Naive thymus-derived CD8-positive, alpha-beta T cell (primary cell): ENCODE data around the gene IMPACT. TPM values are rescaled to one million over a fixed set of nuclear protein-coding genes. Genes with fewer than 3 reads are reported as not detected.

Experiments used
- ATAC-seq, 2 donors: fragments of 150-1000 bp; cut with Tn5 transposase in 1 of 2; sonication (Bioruptor Pico), chemical (Tn5 transposase) in 1 of 2; 1 replicate in 1 of 2; 2 replicates in 1 of 2; pipeline ENCODE4 v1.10.0; 2021; ENCODE audit warnings: mild to moderate bottlenecking in 2 of 2, moderate library complexity in 2 of 2
- POLR2A ChIA-PET: fragments of 350-600 bp; sonication (Branson Sonifier 250); formaldehyde crosslinking; loops from one replicate; lab custom pipeline; 2021; ENCODE audit warnings: antibody characterized with exemption; lab: Charles Lee
- DNase-seq, 10 donors: peaks; one replicate each; pipeline versions ENCODE4 v3.0.0 to v3.0.0-alpha.2; 2020 to 2022
- H3K27ac Mint-ChIP-seq, 10 donors: one replicate each; pipeline ENCODE4 v1.8.0; 2020 to 2022; ENCODE audit warnings: mild to moderate bottlenecking in 10 of 10, mixed read lengths in 10 of 10, moderate library complexity in 4 of 10, inconsistent platforms in 1 of 10
- H3K27me3 Mint-ChIP-seq, 5 donors: one replicate each; pipeline ENCODE4 v1.8.0; 2021 to 2022; ENCODE audit warnings: mixed read lengths in 5 of 5
- H3K36me3 Mint-ChIP-seq, 3 donors: one replicate each; pipeline ENCODE4 v1.8.0; 2020 to 2022; ENCODE audit warnings: mixed read lengths in 3 of 3, mild to moderate bottlenecking in 2 of 3, inconsistent platforms in 1 of 3
- H3K4me1 Mint-ChIP-seq, 4 donors: one replicate each; pipeline ENCODE4 v1.8.0; 2021 to 2022; ENCODE audit warnings: mixed read lengths in 4 of 4
- H3K4me3 Mint-ChIP-seq, 10 donors: one replicate each; pipeline ENCODE4 v1.8.0; 2020 to 2022; ENCODE audit warnings: mild to moderate bottlenecking in 10 of 10, mixed read lengths in 10 of 10, moderate library complexity in 6 of 10, inconsistent platforms in 1 of 10
- H3K9me3 Mint-ChIP-seq, 9 donors: one replicate each; pipeline ENCODE4 v1.8.0; 2020 to 2022; ENCODE audit warnings: mixed read lengths in 9 of 9, mild to moderate bottlenecking in 3 of 9, inconsistent platforms in 1 of 9, moderate library complexity in 1 of 9
- polyA plus RNA-seq, 3 donors: library from polyadenylated mRNA; unstranded; fragments of 300-500 nt; fragmentation: Illumina TruSeq; gene quantifications; one replicate each; pipeline ENCODE4 v1.2.3, GENCODE V29; 2021
- total RNA-seq, 8 experiments: library from RNA in 2 of 8; stranded (reverse) in 2 of 8; gene quantifications; one replicate each; pipeline ENCODE4 v1.2.3 and lab custom pipeline; 2021 to 2026

The IMPACT gene
- total and polyA plus RNA-seq, 5 experiments from 2014 or later: 13.5 to 22.5 (median 17.5) TPM

DNA sequence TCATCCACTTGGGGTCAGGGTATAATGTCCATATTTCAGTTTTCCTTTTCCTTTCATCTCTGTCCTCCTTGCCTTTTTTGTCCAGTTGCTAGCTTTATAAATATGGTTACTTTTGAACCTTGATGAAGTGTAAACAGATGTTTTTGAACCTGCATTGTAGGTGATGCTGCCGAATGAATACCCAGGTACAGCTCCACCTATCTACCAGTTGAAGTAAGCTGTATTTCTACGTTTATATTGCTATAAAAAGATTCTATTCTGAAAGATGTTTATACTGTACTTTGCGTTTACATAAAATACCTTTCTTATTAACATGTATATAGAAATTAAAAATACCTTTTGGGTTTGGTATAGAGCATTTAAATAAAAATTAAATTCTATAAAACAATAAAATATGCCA lies 2.2 kb downstream of the IMPACT start:
- H3K4me3 Mint-ChIP-seq: peak overlapping the region in 1 of 10 donors; percentile 37
- peaks cover 15 to 23% (median 19%) of the 10 kb centered on the region in 3 donors for H3K36me3 Mint-ChIP-seq
- POLR2A ChIA-PET: no interaction called here
- H3K27me3 Mint-ChIP-seq: peaks cover 6 to 12% (median 9%) of the 10 kb centered on the region in 5 donors
- peaks cover 9 to 31% (median 27%) of the 10 kb centered on the region in 4 donors for H3K4me1 Mint-ChIP-seq
- H3K9me3 Mint-ChIP-seq: peaks cover 0 to 18% (median 11%) of the 10 kb centered on the region in 9 donors
- H3K27ac Mint-ChIP-seq: peak overlapping the region in 2 of 10 donors; percentile 21 to 22
- ATAC-seq (no peak), DNase-seq (no peak)

DNA sequence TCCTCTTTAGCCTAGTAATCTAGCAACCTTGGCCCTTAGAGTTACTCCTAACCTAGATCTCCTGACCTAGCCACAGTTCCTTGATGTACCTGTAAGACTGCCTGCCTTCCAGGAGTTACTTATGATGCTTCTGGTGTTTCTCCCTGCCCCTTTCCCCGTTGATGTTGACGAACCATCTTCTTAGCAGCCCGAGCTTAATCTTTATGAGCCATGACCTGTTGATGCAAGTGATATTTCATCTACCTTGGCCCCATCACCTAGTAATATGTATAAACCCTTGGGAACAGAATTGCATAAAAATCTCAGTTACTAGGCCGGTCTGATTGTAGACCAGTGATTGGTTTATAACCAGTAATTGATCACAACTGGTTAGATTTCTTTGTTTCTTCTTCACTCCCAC lies 2.7 kb downstream of the IMPACT start:
- Mint-ChIP-seq H3K4me3 (no peak overlapping the region), H3K36me3 (peaks cover 15 to 23% (median 16%) of the 10 kb centered on the region in 3 donors), H3K27ac (no peak overlapping the region), H3K4me1 (peaks cover 9 to 31% (median 27%) of the 10 kb centered on the region in 4 donors), H3K27me3 (peaks cover 5 to 7% (median 7%) of the 10 kb centered on the region in 5 donors), H3K9me3 (peaks cover 0 to 13% (median 10%) of the 10 kb centered on the region in 9 donors)
- no peak for ATAC-seq
- DNase-seq: no peak
- POLR2A ChIA-PET: no interaction called here

DNA sequence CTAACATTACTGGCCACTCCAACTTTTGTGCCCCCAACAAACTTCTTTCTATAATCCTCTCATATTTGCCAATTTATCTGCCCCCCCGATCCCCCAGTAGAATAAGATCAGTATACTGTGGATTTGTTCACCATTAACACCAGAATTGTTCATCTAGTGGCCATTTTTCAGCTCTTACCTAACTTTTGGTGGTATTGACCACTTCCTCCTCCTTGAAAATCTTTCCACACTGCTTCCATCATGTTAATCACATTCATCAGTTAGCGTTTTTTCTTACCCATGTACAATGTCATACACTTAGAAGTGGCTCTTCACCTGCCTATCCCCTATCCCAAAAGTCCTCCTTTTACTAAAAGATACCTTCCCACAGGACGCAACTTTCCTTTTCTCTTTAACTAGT lies 6.1 kb downstream of the IMPACT start:
- Mint-ChIP-seq H3K4me3 (no peak overlapping the region), H3K36me3 (peaks cover 0 to 36% (median 23%) of the 10 kb centered on the region in 3 donors), H3K27me3 (no peaks in the 10 kb centered on the region), H3K4me1 (peaks cover 3 to 16% (median 12%) of the 10 kb centered on the region in 4 donors), H3K9me3 (peaks cover 0 to 4% (median 0%) of the 10 kb centered on the region in 9 donors), H3K27ac (no peak overlapping the region)
- no peak for ATAC-seq
- POLR2A ChIA-PET: no interaction called here
- DNase-seq: no peak

DNA sequence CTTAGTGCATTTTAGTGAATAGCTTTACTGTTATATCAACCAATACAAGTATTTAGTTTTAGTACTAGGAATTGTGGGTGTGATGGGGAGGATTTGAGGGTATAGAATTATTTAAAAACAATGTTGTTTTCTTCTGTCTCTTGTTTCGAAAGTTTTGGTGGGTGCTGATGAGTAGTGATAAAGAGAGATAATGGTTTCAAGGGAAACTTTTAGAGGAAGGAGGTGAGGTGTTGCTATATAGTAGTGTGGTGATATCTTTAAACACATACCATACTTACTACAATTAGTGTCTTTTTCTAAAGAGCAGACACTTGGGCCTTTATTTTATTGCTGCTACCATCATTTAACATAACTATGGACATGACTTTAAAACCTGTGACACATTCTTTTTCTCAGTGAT lies 10.5 kb downstream of the IMPACT start:
- peaks cover 6 to 64% (median 54%) of the 10 kb centered on the region in 3 donors for H3K36me3 Mint-ChIP-seq
- H3K4me3 Mint-ChIP-seq: no peak overlapping the region
- no peaks in the 10 kb centered on the region for H3K9me3 Mint-ChIP-seq
- no peaks in the 10 kb centered on the region for H3K27me3 Mint-ChIP-seq
- H3K27ac Mint-ChIP-seq: peak overlapping the region in 1 of 10 donors; percentile 64
- DNase-seq (no peak), ATAC-seq (no peak)
- no peaks in the 10 kb centered on the region for H3K4me1 Mint-ChIP-seq
- POLR2A ChIA-PET: no interaction called here

DNA sequence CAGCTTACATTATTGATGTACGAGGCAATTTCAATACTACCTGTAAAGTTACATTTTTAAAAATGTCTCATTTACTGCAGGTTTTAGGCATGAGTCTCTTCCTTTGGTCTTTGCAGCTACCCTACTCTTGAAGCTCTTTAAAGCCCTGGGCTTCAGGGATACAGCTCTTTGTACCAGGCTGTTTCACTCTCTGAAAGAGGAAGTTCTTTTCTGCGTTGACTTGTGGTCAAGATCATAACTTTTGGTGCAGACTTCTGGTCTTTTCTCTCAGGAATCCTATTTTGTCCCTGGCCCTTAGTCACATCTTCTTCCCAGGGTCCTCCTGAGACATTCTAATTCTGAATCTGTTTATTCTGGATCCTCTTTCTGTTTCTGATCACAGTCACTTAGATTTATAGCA lies 17.4 kb downstream of the IMPACT start:
- DNase-seq (no peak), ATAC-seq (no peak)
- H3K27ac Mint-ChIP-seq: no peak overlapping the region
- no peaks in the 10 kb centered on the region for H3K27me3 Mint-ChIP-seq
- H3K36me3 Mint-ChIP-seq: peaks cover 20 to 88% (median 50%) of the 10 kb centered on the region in 3 donors
- H3K4me1 Mint-ChIP-seq: no peaks in the 10 kb centered on the region
- POLR2A ChIA-PET: no interaction called here
- H3K9me3 Mint-ChIP-seq: no peaks in the 10 kb centered on the region
- H3K4me3 Mint-ChIP-seq: no peak overlapping the region

DNA sequence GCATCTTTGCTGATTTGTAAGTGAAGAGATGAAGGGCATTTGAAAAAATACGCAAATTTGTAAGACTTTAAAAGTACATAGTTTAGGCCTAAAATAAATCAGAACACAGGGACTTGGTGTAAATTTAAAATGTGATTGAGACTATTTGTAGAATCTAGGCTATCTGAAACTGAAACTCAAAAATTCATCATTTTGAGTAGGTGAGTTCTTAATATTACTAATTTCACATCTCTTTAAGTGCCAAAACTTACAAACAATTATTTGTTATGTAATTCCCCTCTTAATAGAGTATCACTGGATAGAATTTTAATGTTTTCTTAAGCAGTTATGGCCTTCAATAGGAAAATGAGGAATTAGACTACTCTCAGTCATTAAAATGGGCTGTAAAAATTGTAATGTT lies 20.0 kb downstream of the IMPACT start:
- Mint-ChIP-seq H3K4me1 (no peaks in the 10 kb centered on the region), H3K27ac (no peak overlapping the region), H3K36me3 (peaks cover 36 to 89% (median 39%) of the 10 kb centered on the region in 3 donors), H3K9me3 (no peaks in the 10 kb centered on the region), H3K27me3 (no peaks in the 10 kb centered on the region), H3K4me3 (no peak overlapping the region)
- no peak for ATAC-seq
- no peak for DNase-seq
- POLR2A ChIA-PET: no interaction called here

DNA sequence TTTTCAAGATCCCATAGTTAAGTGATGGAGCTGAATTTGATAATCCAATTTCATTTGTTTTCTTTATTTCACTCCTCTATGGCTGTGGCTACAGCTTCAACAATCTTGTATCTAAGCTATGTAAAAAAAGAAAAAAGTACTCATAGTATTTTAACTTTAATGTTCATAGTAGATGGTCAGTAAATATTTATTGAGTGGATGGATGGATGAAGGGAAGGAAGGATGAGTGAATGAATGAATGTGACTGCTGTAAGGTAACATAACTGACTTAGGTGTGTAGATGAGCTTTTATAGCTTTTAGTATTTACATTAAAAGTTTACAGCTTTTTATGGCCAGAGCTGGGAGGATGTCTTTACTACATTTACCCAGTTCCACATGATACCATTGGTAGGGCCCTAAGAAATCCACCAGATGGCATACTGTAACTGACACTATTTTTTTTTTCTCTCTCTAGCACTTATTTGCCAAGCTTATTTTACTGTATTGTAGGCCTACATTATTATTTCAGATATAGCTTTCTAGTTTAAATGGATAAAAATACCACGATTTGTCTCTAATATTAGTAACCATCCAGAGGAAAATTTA lies 20.6 kb downstream of the IMPACT start:
- DNase-seq (no peak), ATAC-seq (no peak)
- H3K4me3 Mint-ChIP-seq: no peak overlapping the region
- no peak overlapping the region for H3K27ac Mint-ChIP-seq
- POLR2A ChIA-PET: no interaction called here
- H3K36me3 Mint-ChIP-seq: peaks cover 32 to 85% (median 34%) of the 10 kb centered on the region in 3 donors
- H3K9me3 Mint-ChIP-seq: no peaks in the 10 kb centered on the region
- no peaks in the 10 kb centered on the region for H3K27me3 Mint-ChIP-seq
- no peaks in the 10 kb centered on the region for H3K4me1 Mint-ChIP-seq

DNA sequence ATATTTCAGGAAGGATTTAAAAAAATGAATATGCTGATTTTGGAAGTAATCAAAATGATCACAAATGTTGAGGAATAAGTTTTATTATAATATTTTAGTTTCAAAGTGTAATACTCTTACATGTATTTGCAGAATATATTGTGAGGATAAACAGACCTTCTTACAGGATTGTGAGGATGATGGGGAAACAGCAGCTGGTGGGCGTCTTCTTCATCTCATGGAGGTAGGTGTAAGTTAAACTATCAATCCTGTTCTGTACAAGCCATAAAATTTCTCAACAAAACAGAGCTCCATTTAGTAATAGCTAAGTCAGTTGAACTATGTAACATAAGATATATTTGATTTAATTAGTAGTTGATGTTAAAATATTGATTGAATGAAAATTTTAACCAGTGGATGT lies 21.5 kb downstream of the IMPACT start:
- DNase-seq (no peak), ATAC-seq (no peak)
- POLR2A ChIA-PET: no interaction called here
- Mint-ChIP-seq H3K9me3 (no peaks in the 10 kb centered on the region), H3K36me3 (peaks cover 31 to 81% (median 36%) of the 10 kb centered on the region in 3 donors), H3K4me3 (no peak overlapping the region), H3K27me3 (no peaks in the 10 kb centered on the region), H3K4me1 (no peaks in the 10 kb centered on the region), H3K27ac (no peak overlapping the region)

DNA sequence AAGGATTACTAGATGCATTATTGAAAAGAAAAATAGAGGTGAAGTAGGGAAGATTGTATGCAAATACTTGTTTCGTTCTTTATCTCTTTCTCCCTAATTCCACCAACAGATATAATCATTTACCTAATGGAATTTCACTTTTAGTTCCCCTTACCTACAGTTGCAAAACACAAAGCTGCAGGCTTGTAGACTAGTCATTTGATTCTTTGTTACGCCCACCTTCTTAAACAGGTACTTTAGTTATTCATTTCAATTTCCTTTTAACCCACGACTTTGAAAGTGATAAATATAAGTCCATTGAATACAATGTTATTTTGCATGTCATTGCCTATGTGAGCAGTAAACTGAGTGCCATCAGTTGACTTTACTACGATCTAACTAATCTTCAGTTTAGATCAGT lies 30.1 kb downstream of the IMPACT start:
- POLR2A ChIA-PET: no interaction called here
- Mint-ChIP-seq H3K4me3 (no peak overlapping the region), H3K36me3 (peaks cover 9 to 27% (median 18%) of the 10 kb centered on the region in 3 donors), H3K27ac (no peak overlapping the region), H3K4me1 (no peaks in the 10 kb centered on the region), H3K9me3 (peaks cover 0 to 4% (median 0%) of the 10 kb centered on the region in 9 donors), H3K27me3 (no peaks in the 10 kb centered on the region)
- ATAC-seq: no peak
- no peak for DNase-seq

DNA sequence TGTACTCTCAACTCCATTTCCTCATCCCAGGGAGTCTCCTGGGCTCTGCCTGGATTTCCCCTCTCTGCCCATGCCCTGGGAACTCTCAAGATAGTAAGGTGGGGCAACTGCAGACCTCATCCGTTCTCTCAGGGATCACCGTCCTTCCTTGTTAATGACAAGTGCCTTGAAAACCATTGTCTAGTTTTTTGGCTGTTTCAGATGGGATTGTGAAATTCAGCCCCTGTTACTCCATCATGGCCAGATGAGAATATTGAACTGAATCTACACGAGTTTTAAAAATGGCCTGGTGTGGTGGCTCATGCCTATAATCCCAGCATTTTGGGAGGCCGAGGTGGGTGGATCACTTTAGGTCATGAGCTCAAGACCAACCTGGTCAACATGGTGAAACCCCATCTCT lies 33.3 kb downstream of the IMPACT start:
- Mint-ChIP-seq H3K36me3 (peaks cover 7 to 17% (median 9%) of the 10 kb centered on the region in 3 donors), H3K9me3 (peaks cover 0 to 4% (median 0%) of the 10 kb centered on the region in 9 donors), H3K4me1 (peaks cover 0 to 5% (median 0%) of the 10 kb centered on the region in 4 donors), H3K27ac (peak overlapping the region in 1 of 10 donors; percentile 24), H3K27me3 (peaks cover 0 to 4% (median 0%) of the 10 kb centered on the region in 5 donors), H3K4me3 (no peak overlapping the region)
- DNase-seq (no peak), ATAC-seq (no peak)
- POLR2A ChIA-PET: no interaction called here

DNA sequence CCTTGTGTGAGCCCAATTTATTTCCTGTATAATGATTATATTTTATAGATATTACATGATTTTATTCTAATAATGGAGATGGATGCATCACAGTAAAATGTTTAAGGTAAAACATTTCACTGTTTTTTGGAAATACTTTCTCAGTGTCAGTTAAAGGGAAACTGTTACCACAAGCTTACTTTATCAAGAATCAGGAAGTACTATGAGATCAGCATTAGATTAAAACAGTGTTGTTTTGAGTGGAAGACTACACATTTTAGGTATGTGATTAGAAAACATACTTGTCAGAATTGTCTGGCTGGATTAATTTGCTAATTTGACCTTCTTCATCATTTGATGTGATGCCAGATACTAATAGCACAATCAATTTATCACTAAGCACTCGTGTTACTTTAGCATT lies 33.9 kb downstream of the IMPACT start, which contains the start of gene HRH4:
Gene HRH4, plus strand, starts transcription at position 250 of the 400 bp plus-strand sequence. Its CDS starts 92 bp downstream, at position 342.
- H3K36me3 Mint-ChIP-seq: peaks cover 4 to 10% (median 9%) of the 10 kb centered on the region in 3 donors
- H3K9me3 Mint-ChIP-seq: peaks cover 0 to 4% (median 0%) of the 10 kb centered on the region in 9 donors
- peak within 1 kb of the TSS in 3 of 10 donors; percentile 19 to 46 (median 24) for H3K27ac Mint-ChIP-seq
- DNase-seq (no peak), ATAC-seq (no peak)
- peaks cover 0 to 5% (median 0%) of the 10 kb centered on the region in 4 donors for H3K4me1 Mint-ChIP-seq
- POLR2A ChIA-PET: no interaction called here
- H3K27me3 Mint-ChIP-seq: peaks cover 0 to 5% (median 2%) of the 10 kb centered on the region in 5 donors
- H3K4me3 Mint-ChIP-seq: peak within 1 kb of the TSS in 1 of 10 donors; percentile 42

DNA sequence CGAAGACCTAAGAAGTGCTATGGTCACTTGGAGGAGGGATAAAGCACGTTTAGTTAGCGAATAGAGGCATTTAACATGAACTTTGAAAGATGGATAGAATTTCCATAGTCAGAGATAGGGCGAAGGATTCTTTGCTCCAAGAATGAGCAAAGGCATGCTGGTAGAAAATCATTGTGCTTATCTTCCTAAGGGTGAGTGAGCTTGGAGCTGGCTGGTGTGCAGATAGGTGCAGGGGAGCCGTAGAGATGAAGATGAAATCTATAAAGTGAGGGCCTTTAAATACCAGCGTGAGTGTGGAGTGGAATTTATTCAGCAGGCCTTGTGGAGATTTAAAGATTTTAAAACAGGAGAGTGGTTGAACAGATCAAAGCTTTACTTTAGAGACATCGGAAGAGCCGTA lies 35.5 kb downstream of the IMPACT start:
- Mint-ChIP-seq H3K36me3 (peaks cover 0 to 10% (median 9%) of the 10 kb centered on the region in 3 donors), H3K27me3 (peaks cover 0 to 6% (median 4%) of the 10 kb centered on the region in 5 donors), H3K27ac (peak overlapping the region in 1 of 10 donors; percentile 90), H3K9me3 (peaks cover 0 to 4% (median 0%) of the 10 kb centered on the region in 9 donors), H3K4me3 (peak overlapping the region in 2 of 10 donors; percentile 5 to 69), H3K4me1 (peaks cover 0 to 5% (median 0%) of the 10 kb centered on the region in 4 donors)
- no peak for DNase-seq
- POLR2A ChIA-PET: no interaction called here
- no peak for ATAC-seq
